IMR-90 (cell line): ENCODE results near the gene DCP2.

Experiments used
- CEBPB ChIP-seq: IDR thresholded peaks from 2 replicates; pipeline ENCODE4 v1.6.1; 2012; ENCODE audit warnings: low read depth, low read length, improper control_type of control experiment
- CTCF ChIP-seq: conservative IDR thresholded peaks from 2 replicates; pipeline ENCODE4 v1.5.1; 2012; ENCODE audit warnings: mild to moderate bottlenecking, low read depth, low read length, improper control_type of control experiment
- POLR2A ChIP-seq: IDR thresholded peaks from 2 replicates; pipeline ENCODE4 v1.6.1; 2012; ENCODE audit warnings: mild to moderate bottlenecking, low read depth, low read length
- RFX5 ChIP-seq: IDR thresholded peaks from 2 replicates; pipeline ENCODE4 v1.8.0; 2012; ENCODE audit warnings: low read depth, mild to moderate bottlenecking, low read length, moderate library complexity
- SMC3 ChIP-seq: fragments of 150-350 bp; IDR thresholded peaks from 2 replicates; pipeline ENCODE4 v1.6.1; 2016; ENCODE audit warnings: low read depth, mild to moderate bottlenecking, antibody characterized with exemption, low read length, moderate library complexity
- USF2 ChIP-seq: fragments of 150-350 bp; IDR thresholded peaks from 2 replicates; pipeline ENCODE4 v1.6.1; 2017; ENCODE audit warnings: mild to moderate bottlenecking, antibody characterized with exemption, low read length, low read depth

- TF ChIP-seq CTCF, result no peak
- TF ChIP-seq POLR2A, result no peak
- no peak for TF ChIP-seq CEBPB
- TF ChIP-seq USF2, result no peak
- no peak for TF ChIP-seq RFX5
- TF ChIP-seq SMC3, result no peak
Observed at GRCh38 chr5:112973036-112973435, 3.6 kb upstream of the DCP2 start.
